Lower leg skin (tissue), 3 donors: ENCODE measurements around the gene TNPO2.

Source experiments
- CTCF ChIP-seq, 3 donors: fragments of 450-650 bp; IDR thresholded peaks; one replicate each; pipeline ENCODE4 v1.5.1; 2016; ENCODE audit warnings: antibody characterized with exemption in 3 of 3, mild to moderate bottlenecking in 3 of 3, moderate library complexity in 2 of 3
- POLR2A ChIP-seq, 2 donors: fragments of 450-650 bp; IDR thresholded peaks; one replicate each; pipeline ENCODE4 v1.6.1; 2016 to 2017; ENCODE audit warnings: antibody characterized with exemption in 2 of 2, mild to moderate bottlenecking in 1 of 2, moderate library complexity in 1 of 2

GRCh38 chr19:12669270-12670158, 54.2 kb downstream of the TNPO2 start:
- TF ChIP-seq POLR2A (IDR thresholded peaks at IDR 0.05), result no peak
- TF ChIP-seq CTCF (IDR thresholded peaks at IDR 0.05), result no peak
